Stimulated activated CD4-positive, alpha-beta T cell treated with anti-CD3 and anti-CD28 coated beads, Interleukin-12 subunit alpha, Interleukin-12 subunit beta, amount 100 ng/mL, for 4 hours (primary cell): ENCODE data around the gene NCKAP1.
"Not testable (repeated sequence)": the region's sequence is repeated elsewhere in the genome, so short reads cannot be mapped to it uniquely, and the experiment has no call there.

Experiments used
- DNase-seq: peaks from one replicate; pipeline ENCODE4 v3.0.0-alpha.2; 2020

The NCKAP1 gene

GRCh38 chr2:183037553-183038340 is 510 bp downstream of the NCKAP1 start:
- DNase-seq: peak; percentile 45

GRCh38 chr2:183037074-183037552 is 1.1 kb downstream of the NCKAP1 start:
- no peak for DNase-seq

- no peak for DNase-seq
These were observed 2.1 kb downstream of the NCKAP1 start for GRCh38 chr2:183035954-183036669.

GRCh38 chr2:183035298-183035953 is 2.8 kb downstream of the NCKAP1 start:
- no peak for DNase-seq

GRCh38 chr2:183034806-183035205 is 3.5 kb downstream of the NCKAP1 start:
- DNase-seq: no peak

DNA sequence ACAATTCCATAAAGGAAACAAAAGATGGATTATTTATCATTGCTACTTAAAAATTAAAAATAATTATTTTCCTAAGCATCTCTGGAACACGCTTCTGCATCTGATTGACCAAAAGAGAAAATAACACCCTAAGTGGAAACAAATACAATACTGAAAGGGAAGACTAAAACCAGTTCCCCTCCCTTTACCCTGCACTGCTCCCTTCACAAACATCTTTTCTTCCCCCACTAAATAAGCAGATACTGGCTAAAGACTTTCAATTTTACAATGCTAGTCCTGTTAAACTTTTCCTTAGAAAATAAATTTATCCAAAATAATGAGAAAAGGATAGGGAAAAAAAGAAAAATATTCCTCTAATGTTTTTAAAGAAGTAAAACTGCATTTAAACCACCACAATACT is 4.3 kb downstream of the NCKAP1 start:
- DNase-seq: no peak

GRCh38 chr2:183031911-183032794 is 6.1 kb downstream of the NCKAP1 start:
- DNase-seq: no peak

DNA sequence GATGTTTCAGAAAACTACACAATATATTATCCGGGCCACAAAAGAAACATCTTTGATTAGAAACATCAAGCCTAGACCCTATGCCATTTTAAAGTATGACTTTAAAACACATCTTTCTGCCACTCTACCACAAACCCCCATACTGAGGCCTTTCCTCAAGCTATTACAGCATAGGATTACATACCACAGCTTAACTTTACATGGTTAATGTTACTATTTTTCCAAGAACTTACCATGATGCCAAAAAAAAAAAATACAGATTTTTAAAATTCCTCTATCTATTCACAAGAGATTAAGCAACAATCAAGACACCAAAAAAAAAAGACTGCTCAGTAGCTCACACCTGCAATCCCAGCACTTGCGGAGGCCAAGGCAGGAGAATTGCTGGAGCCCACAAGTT is 9.0 kb downstream of the NCKAP1 start:
- DNase-seq: no peak

GRCh38 chr2:183028108-183028507 is 10.1 kb downstream of the NCKAP1 start:
- DNase-seq: no peak

- no peak for DNase-seq
These were observed 10.8 kb downstream of the NCKAP1 start for GRCh38 chr2:183027443-183027842.

- no peak for DNase-seq
These were observed 11.8 kb downstream of the NCKAP1 start for GRCh38 chr2:183026424-183026823.

GRCh38 chr2:183025993-183026392 is 12.3 kb downstream of the NCKAP1 start:
- DNase-seq: no peak

DNA sequence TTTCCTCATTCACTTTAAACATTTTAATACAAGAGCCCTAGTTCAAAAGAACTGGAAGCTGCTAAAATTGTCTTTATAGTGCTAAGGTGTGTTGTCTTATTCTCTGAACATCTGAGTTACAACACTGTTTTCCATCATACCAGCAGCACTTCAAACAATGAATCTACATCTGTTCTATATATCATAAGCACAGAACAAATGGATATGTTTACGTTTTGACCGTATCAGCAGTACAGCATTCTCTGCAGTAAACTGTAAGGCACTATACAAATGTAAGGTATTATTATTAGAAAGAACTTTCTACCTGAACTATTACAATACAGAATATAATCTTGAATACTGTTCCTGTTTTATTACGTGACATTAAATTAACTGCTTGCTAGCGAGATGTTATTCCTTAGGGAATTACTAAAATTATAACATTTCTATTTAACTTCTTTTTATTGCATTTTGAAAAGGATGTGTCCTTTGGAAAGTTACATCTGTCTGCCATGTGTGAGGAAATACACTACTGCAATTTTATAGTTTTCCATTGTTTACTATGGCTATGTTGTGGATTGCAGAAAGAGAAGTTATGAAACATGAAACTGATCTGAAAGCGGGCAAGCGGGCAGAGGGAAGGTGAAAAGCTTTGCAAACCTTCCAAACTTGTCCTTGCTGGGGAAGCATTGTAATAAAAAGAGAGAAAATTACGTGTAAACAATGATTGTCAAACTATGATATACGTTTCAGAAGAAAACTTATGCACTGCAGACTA is 13.7 kb downstream of the NCKAP1 start:
- DNase-seq: no peak

- no peak for DNase-seq
These were observed 15.5 kb downstream of the NCKAP1 start for GRCh38 chr2:183022711-183023110.

- DNase-seq: no peak
These were observed 16.6 kb downstream of the NCKAP1 start for GRCh38 chr2:183021613-183022012.

DNA sequence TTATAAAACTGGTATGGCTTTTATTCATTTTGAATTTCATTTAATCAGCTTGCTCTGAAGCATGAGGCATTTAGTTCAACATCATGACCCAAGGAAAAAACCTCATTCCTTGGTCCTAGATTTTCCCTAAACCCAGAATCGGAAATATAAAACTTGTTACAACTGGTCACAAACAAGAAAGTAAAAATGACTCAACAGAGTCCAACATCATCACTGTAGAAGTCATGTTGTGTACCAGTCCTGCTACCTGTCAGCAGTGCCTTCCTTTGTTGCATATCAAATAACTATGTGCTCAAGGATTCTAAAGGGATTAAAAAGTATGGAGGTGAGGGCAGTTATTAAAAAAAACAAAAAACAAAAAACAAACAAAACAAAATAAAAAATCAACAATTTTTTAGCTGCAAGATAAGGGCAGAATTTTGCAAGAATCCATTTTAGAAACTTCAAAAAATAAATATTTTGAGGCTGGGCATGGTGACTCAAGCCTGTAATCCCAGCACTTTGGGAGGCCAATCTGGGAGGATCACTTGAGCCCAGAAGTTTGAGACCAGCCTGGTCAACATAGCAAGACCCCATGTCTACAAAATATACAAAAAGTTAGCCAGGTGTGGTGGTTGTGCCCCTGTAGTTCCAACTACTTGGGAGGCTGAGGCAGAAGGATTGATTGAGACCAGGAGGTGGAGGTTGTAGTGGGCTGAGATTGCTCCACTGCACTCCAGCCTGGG is 18.4 kb downstream of the NCKAP1 start:
- no peak for DNase-seq

DNA sequence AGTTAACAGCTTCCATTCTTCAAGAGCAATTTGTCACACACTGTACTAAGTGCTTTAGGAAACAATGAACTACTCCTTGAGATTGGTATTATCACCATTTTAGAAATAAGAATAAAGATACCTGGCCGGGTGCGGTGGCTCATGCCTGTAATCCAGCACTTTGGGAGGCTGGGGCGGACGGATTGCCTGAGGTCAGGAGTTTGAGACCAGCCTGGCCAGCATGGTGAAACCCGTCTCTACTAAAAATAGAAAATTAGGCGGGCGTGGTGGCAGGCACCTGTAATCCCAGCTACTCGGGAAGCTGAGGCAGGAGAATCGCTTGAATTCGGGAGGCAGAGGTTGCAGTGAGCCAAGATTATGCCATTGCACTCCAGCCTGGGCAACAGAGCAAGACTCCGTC is 20.4 kb downstream of the NCKAP1 start:
- not testable (repeated sequence) for DNase-seq

DNA sequence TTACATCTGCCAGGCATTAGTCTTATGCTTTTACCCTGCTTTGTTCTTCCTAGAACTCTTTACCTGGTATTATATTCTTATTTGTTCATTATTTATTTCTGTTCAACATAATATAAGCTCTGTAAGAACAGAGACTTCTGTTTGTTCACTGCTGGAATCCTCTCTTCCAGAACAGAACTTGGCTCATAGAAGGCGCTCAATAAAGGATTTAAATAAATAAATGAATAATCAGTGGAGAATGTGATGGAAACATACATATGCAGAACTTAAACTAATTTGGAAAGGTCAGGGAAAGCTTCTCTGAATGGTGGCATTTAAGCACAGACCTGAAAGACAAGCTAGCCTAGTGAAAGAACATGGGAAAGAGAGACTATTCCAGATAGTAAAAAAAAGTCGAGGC is 24.3 kb downstream of the NCKAP1 start:
- no peak for DNase-seq

DNA sequence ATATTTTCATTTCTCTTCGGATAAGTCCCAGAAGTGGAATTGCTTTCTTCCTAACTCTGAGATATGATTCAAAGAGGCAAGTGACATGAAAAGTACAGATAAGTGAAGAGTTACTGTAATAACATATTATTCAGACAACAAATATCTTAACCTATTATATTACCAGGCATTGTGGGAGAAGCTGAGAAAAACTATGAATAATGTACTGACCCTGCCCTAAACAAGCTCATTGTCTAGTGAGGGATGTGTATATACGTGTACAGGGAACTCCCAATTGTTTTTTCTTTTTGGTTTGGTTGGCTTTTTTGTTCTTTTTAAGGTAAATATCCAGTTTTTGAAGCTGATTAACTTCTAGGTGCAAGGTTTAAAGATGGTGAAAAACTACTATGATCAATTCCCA is 26.5 kb downstream of the NCKAP1 start:
- no peak for DNase-seq

- no peak for DNase-seq
These were observed 28.1 kb downstream of the NCKAP1 start for GRCh38 chr2:183010112-183010511.

DNA sequence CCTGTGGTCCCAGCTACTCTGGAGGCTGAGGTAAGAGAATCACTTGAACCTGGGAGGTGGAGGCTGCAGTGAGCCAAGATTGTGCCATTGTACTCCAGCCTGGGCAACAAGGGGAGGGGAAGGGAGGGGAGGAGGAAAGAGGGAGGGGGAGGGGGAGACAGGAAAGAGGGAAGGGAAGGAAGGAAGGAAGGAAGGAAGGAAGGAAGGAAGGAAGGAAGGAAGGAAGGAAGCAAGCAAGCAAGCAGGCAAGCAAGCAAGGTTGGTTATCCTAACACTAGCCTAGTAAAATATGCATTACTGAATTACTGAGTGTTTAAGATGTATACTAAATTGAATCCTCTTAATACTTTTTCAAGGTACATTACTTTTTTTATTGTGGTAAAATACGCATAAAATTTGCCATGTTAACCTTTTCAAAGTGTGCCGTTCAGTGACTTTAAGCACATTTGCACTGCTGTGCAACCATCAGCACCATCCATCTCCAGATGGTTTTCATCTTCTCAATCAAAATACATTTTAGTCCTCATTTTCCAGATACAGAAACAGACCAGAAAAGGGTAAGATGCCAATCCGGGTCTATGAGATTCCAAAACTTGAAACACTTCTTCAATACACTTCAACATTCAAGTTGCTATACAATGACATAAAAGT is 28.9 kb downstream of the NCKAP1 start:
- DNase-seq: no peak
